MM.1S (cell line): ENCODE measurements around the gene EPYC.

ENCODE experiments used
- DNase-seq: peaks from one replicate; pipeline ENCODE4 v3.0.0-alpha.2; 2015
- H2AFZ ChIP-seq: fragments of 300-600 bp; sonication (generic); 2 replicates; pipeline ENCODE4 v1.6.0; 2016; ENCODE audit warnings: antibody characterized with exemption, low read length
- H3F3A ChIP-seq: fragments of 300-600 bp; sonication (generic); 2 replicates; pipeline ENCODE4 v1.6.1; 2016; ENCODE audit warnings: mild to moderate bottlenecking, antibody characterized with exemption, low read length, moderate library complexity, mixed read lengths; ENCODE audit not compliant: insufficient read depth
- H3K27ac ChIP-seq: fragments of 300-600 bp; sonication (generic); 2 replicates; pipeline ENCODE4 v1.5.1; 2016; ENCODE audit warnings: mild to moderate bottlenecking, low read length
- H3K27me3 ChIP-seq: fragments of 300-600 bp; sonication (generic); replicated peaks from 2 replicates; pipeline ENCODE4 v1.6.0; 2016; ENCODE audit warnings: low read length; ENCODE audit not compliant: insufficient read depth
- H3K36me3 ChIP-seq: fragments of 300-600 bp; sonication (generic); replicated peaks from 2 replicates; pipeline ENCODE4 v1.6.1; 2016; ENCODE audit warnings: mild to moderate bottlenecking, low read length, mixed read lengths; ENCODE audit not compliant: insufficient read depth
- H3K4me1 ChIP-seq: fragments of 300-600 bp; sonication (generic); 2 replicates; pipeline ENCODE4 v1.6.1; 2016; ENCODE audit warnings: low read length, mixed read lengths
- H3K4me2 ChIP-seq: fragments of 300-600 bp; sonication (generic); 2 replicates; pipeline ENCODE4 v1.6.0; 2016; ENCODE audit warnings: low read depth, low read length
- H3K4me3 ChIP-seq: fragments of 300-600 bp; sonication (generic); 2 replicates; pipeline ENCODE4 v1.5.1; 2016; ENCODE audit warnings: low read length, mixed read lengths
- H3K79me2 ChIP-seq: fragments of 300-600 bp; sonication (generic); 2 replicates; pipeline ENCODE4 v1.6.1; 2016; ENCODE audit warnings: mixed run types, low read length, mixed read lengths
- H3K9ac ChIP-seq: fragments of 300-600 bp; sonication (generic); 2 replicates; pipeline ENCODE4 v1.6.1; 2016; ENCODE audit warnings: low read length, mixed read lengths
- H3K9me2 ChIP-seq: fragments of 300-600 bp; sonication (generic); replicated peaks from 2 replicates; pipeline ENCODE4 v1.6.1; 2016; ENCODE audit warnings: mild to moderate bottlenecking, low read length, mixed read lengths; ENCODE audit not compliant: insufficient read depth
- H3K9me3 ChIP-seq: fragments of 300-600 bp; sonication (generic); replicated peaks from 2 replicates; pipeline ENCODE4 v1.6.1; 2016; ENCODE audit warnings: mild to moderate bottlenecking, low read length, mixed read lengths; ENCODE audit not compliant: insufficient read depth
- H4K20me1 ChIP-seq: fragments of 300-600 bp; sonication (generic); 2 replicates; pipeline ENCODE4 v1.6.1; 2016; ENCODE audit warnings: mild to moderate bottlenecking, low read length, moderate library complexity, mixed read lengths; ENCODE audit not compliant: insufficient read depth
- CTCF ChIP-seq: fragments of 300-600 bp; sonication (generic); IDR thresholded peaks from 2 replicates; pipeline ENCODE4 v1.5.1; 2016; ENCODE audit warnings: antibody characterized with exemption, low read length, mixed read lengths
- EZH2 ChIP-seq: fragments of 300-600 bp; sonication (generic); optimal IDR thresholded peaks from 2 replicates; pipeline ENCODE3; 2017; ENCODE audit warnings: low read depth, mild to moderate bottlenecking, antibody characterized with exemption, low read length, mixed read lengths
- EZH2phosphoT487 ChIP-seq: fragments of 300-600 bp; sonication (generic); IDR thresholded peaks from 2 replicates; pipeline ENCODE4 v1.6.1; 2018; ENCODE audit warnings: antibody characterized with exemption, low read length

Gene EPYC

GRCh38 chr12:91004872-91005271 lies at the start of gene EPYC:
Gene EPYC (minus strand): TSS chr12:91004972. CDS start chr12:91002565, 2,407 bp downstream.
- H3K27me3 ChIP-seq: peaks cover 67% of the 10 kb centered on the region
- H3K79me2 ChIP-seq: no peaks in the 10 kb centered on the region
- no peaks in the 10 kb centered on the region for H3K9me3 ChIP-seq
- H3F3A ChIP-seq: peaks cover 22% of the 10 kb centered on the region
- H3K9me2 ChIP-seq: no peaks in the 10 kb centered on the region
- no peaks in the 10 kb centered on the region for H3K36me3 ChIP-seq
- no peak within 1 kb of the TSS for H3K4me3 ChIP-seq
- no peak within 1 kb of the TSS for H3K9ac ChIP-seq
- peaks cover 24% of the 10 kb centered on the region for H3K4me1 ChIP-seq
- peaks cover 3% of the 10 kb centered on the region; the same call in 1 of the 2 replicates for H4K20me1 ChIP-seq
- DNase-seq: no peak
- TF ChIP-seq CTCF (no peak), EZH2 (no peak), EZH2phosphoT487 (no peak)
- H3K4me2 ChIP-seq: no peak within 1 kb of the TSS
- no peak within 1 kb of the TSS for H2AFZ ChIP-seq
- no peak within 1 kb of the TSS for H3K27ac ChIP-seq

- TF ChIP-seq EZH2 (no peak), CTCF (no peak), EZH2phosphoT487 (no peak)
- Histone ChIP-seq H3F3A (no peaks in the 10 kb centered on the region), H3K4me2 (no peak overlapping the region), H3K27ac (no peak overlapping the region), H2AFZ (no peak overlapping the region), H3K4me1 (no peaks in the 10 kb centered on the region), H3K9me3 (no peaks in the 10 kb centered on the region), H3K9me2 (no peaks in the 10 kb centered on the region), H3K79me2 (no peaks in the 10 kb centered on the region), H3K36me3 (no peaks in the 10 kb centered on the region), H4K20me1 (no peaks in the 10 kb centered on the region), H3K4me3 (no peak overlapping the region), H3K27me3 (no peaks in the 10 kb centered on the region), H3K9ac (no peak overlapping the region)
- no peak for DNase-seq
Observed at GRCh38 chr12:91053951-91054715, 49.4 kb upstream of the EPYC start.

GRCh38 chr12:91052026-91052425 lies 47.3 kb upstream of the EPYC start:
- H3K4me2 ChIP-seq: no peak overlapping the region
- H3K79me2 ChIP-seq: no peaks in the 10 kb centered on the region
- H3K36me3 ChIP-seq: no peaks in the 10 kb centered on the region
- no peak overlapping the region for H3K27ac ChIP-seq
- no peaks in the 10 kb centered on the region for H3K27me3 ChIP-seq
- no peaks in the 10 kb centered on the region for H4K20me1 ChIP-seq
- no peak overlapping the region for H3K9ac ChIP-seq
- H3K4me3 ChIP-seq: no peak overlapping the region
- H3K9me3 ChIP-seq: no peaks in the 10 kb centered on the region
- no peak for DNase-seq
- no peaks in the 10 kb centered on the region for H3K9me2 ChIP-seq
- H3K4me1 ChIP-seq: no peaks in the 10 kb centered on the region
- no peaks in the 10 kb centered on the region for H3F3A ChIP-seq
- TF ChIP-seq EZH2phosphoT487: no peak
- no peak for TF ChIP-seq CTCF
- no peak for TF ChIP-seq EZH2
- H2AFZ ChIP-seq: no peak overlapping the region
